Measurements from ENCODE around the gene TSPAN2.
A peak's percentile ranks its signal among the peaks of the same experiment; 100 is the strongest.

The TSPAN2 gene

GRCh38 chr1:115089420-115090185, at the start of gene TSPAN2:
Gene TSPAN2, minus strand, starts transcription at chr1:115089503. Its CDS starts 71 bp downstream, at chr1:115089432.
- peak; percentile 26 for DNase-seq (ENCODE audit: low read depth)

- DNase-seq (ENCODE audit: low read depth): peak; percentile 29
Measured at GRCh38 chr1:115138973-115139372, 49.7 kb upstream of the TSPAN2 start.

- DNase-seq (ENCODE audit: low read depth): no peak
Measured at GRCh38 chr1:115138271-115138670, 49.0 kb upstream of the TSPAN2 start.

GRCh38 chr1:115137191-115137590, 47.9 kb upstream of the TSPAN2 start:
- no peak for DNase-seq (ENCODE audit: low read depth)

- DNase-seq (ENCODE audit: low read depth): no peak
Measured at GRCh38 chr1:115136706-115137105, 47.4 kb upstream of the TSPAN2 start.

GRCh38 chr1:115136106-115136505, 46.8 kb upstream of the TSPAN2 start:
- no peak for DNase-seq (ENCODE audit: low read depth)

- no peak for DNase-seq (ENCODE audit: low read depth)
Measured at GRCh38 chr1:115135681-115136080, 46.4 kb upstream of the TSPAN2 start.

GRCh38 chr1:115134850-115135480, 45.7 kb upstream of the TSPAN2 start:
- DNase-seq (ENCODE audit: low read depth): no peak

GRCh38 chr1:115134231-115134630, 44.9 kb upstream of the TSPAN2 start:
- no peak for DNase-seq (ENCODE audit: low read depth)

GRCh38 chr1:115133440-115133839, 44.1 kb upstream of the TSPAN2 start:
- no peak for DNase-seq (ENCODE audit: low read depth)

GRCh38 chr1:115130786-115131185, 41.5 kb upstream of the TSPAN2 start:
- no peak for DNase-seq (ENCODE audit: low read depth)

- no peak for DNase-seq (ENCODE audit: low read depth)
Measured at GRCh38 chr1:115129071-115129640, 39.9 kb upstream of the TSPAN2 start.

- no peak for DNase-seq (ENCODE audit: low read depth)
Measured at GRCh38 chr1:115127539-115127938, 38.2 kb upstream of the TSPAN2 start.

- no peak for DNase-seq (ENCODE audit: low read depth)
Measured at GRCh38 chr1:115126516-115126915, 37.2 kb upstream of the TSPAN2 start.

- no peak for DNase-seq (ENCODE audit: low read depth)
Measured at GRCh38 chr1:115123116-115123515, 33.8 kb upstream of the TSPAN2 start.

- DNase-seq (ENCODE audit: low read depth): no peak
Measured at GRCh38 chr1:115121793-115122192, 32.5 kb upstream of the TSPAN2 start.

GRCh38 chr1:115120296-115120695, 31.0 kb upstream of the TSPAN2 start:
- no peak for DNase-seq (ENCODE audit: low read depth)

GRCh38 chr1:115118611-115119010, 29.3 kb upstream of the TSPAN2 start:
- DNase-seq (ENCODE audit: low read depth): no peak

- DNase-seq (ENCODE audit: low read depth): no peak
Measured at GRCh38 chr1:115118086-115118485, 28.8 kb upstream of the TSPAN2 start.

- DNase-seq (ENCODE audit: low read depth): no peak
Measured at GRCh38 chr1:115117298-115117697, 28.0 kb upstream of the TSPAN2 start.

- no peak for DNase-seq (ENCODE audit: low read depth)
Measured at GRCh38 chr1:115116512-115116911, 27.2 kb upstream of the TSPAN2 start.

GRCh38 chr1:115115521-115116161, 26.3 kb upstream of the TSPAN2 start:
- no peak for DNase-seq (ENCODE audit: low read depth)

GRCh38 chr1:115114308-115114707, 25.0 kb upstream of the TSPAN2 start:
- no peak for DNase-seq (ENCODE audit: low read depth)
